Neural cell (in vitro differentiated cells): Measurements from ENCODE around the gene MPL. TPM values are rescaled to one million over a fixed set of nuclear protein-coding genes. Genes with fewer than 3 reads are reported as not detected.

Source experiments
- H2AFZ ChIP-seq: fragments of 200-600, 300-800 bp; sonication (generic), shearing (Covaris generic); 2 replicates; pipeline ENCODE4 v1.6.0; 2014; ENCODE audit warnings: low read depth, mild to moderate bottlenecking, antibody characterized with exemption, low read length, moderate library complexity
- H3F3A ChIP-seq: fragments of 200-600 bp; shearing (Covaris generic); 2 replicates; pipeline ENCODE4 v1.6.1; 2016; ENCODE audit warnings: mild to moderate bottlenecking, moderate library complexity, mixed read lengths, antibody characterized with exemption, low read length; ENCODE audit not compliant: insufficient read depth, poor library complexity, severe bottlenecking
- H3K27ac ChIP-seq: fragments of 200-600, 300-800 bp; sonication (generic), shearing (Covaris generic); 2 replicates; pipeline ENCODE4 v1.5.1; 2014; ENCODE audit warnings: mild to moderate bottlenecking, low read length, moderate library complexity
- H3K27me3 ChIP-seq: fragments of 300-800, 200-600 bp; sonication (generic), shearing (Covaris generic); 2 replicates; pipeline ENCODE4 v1.6.0; 2014; ENCODE audit warnings: mild to moderate bottlenecking, low read depth, low read length, moderate library complexity; ENCODE audit not compliant: insufficient read depth
- H3K36me3 ChIP-seq: fragments of 300-800, 200-600 bp; sonication (generic), shearing (Covaris generic); 2 replicates; pipeline ENCODE4 v1.5.1; 2014; ENCODE audit warnings: mild to moderate bottlenecking, antibody characterized with exemption, low read length, moderate library complexity; ENCODE audit not compliant: insufficient read depth
- H3K4me2 ChIP-seq: fragments of 300-800, 200-600 bp; sonication (generic), shearing (Covaris generic); 2 replicates; pipeline ENCODE4 v1.6.0; 2014; ENCODE audit warnings: mild to moderate bottlenecking, low read length
- H3K4me3 ChIP-seq: fragments of 300-800, 200-600 bp; sonication (generic), shearing (Covaris generic); 2 replicates; pipeline ENCODE4 v1.5.1; 2014; ENCODE audit warnings: mild to moderate bottlenecking, low read length, moderate library complexity
- H3K79me2 ChIP-seq: fragments of 200-600 bp; shearing (Covaris generic); replicated peaks from 2 replicates; pipeline ENCODE4 v1.6.0; 2014; ENCODE audit warnings: mild to moderate bottlenecking, low read length, moderate library complexity; ENCODE audit not compliant: insufficient read depth
- H3K9ac ChIP-seq: fragments of 300-800, 200-600 bp; sonication (generic), shearing (Covaris generic); 2 replicates; pipeline ENCODE4 v1.6.1; 2016; ENCODE audit warnings: mild to moderate bottlenecking, low read length, mixed read lengths
- H3K9me2 ChIP-seq: fragments of 200-600 bp; shearing (Covaris generic); 2 replicates; pipeline ENCODE4 v1.6.1; 2016; ENCODE audit warnings: mild to moderate bottlenecking, low read length, mixed read lengths; ENCODE audit not compliant: insufficient read depth
- H3K9me3 ChIP-seq: fragments of 200-600, 300-800 bp; sonication (generic), shearing (Covaris generic); 2 replicates; pipeline ENCODE4 v1.6.1; 2016; ENCODE audit warnings: mild to moderate bottlenecking, mixed run types, low read length, moderate library complexity, mixed read lengths
- H4K20me1 ChIP-seq: fragments of 200-600 bp; shearing (Covaris generic); 2 replicates; pipeline ENCODE4 v1.6.1; 2016; ENCODE audit warnings: mild to moderate bottlenecking, mixed run types; ENCODE audit not compliant: insufficient read depth
- CTCF ChIP-seq: fragments of 450-650 bp; IDR thresholded peaks from 2 replicates; pipeline ENCODE4 v1.5.1; 2014; ENCODE audit warnings: antibody characterized with exemption, mild to moderate bottlenecking, moderate library complexity; ENCODE audit not compliant: poor library complexity, severe bottlenecking
- EP300 ChIP-seq: fragments of 450-650 bp; conservative IDR thresholded peaks from 2 replicates; pipeline ENCODE4 v1.6.1; 2014; ENCODE audit warnings: antibody characterized with exemption, mild to moderate bottlenecking, moderate library complexity; ENCODE audit not compliant: poor library complexity, severe bottlenecking
- EZH2 ChIP-seq: fragments of 200-600, 300-800 bp; shearing (Covaris generic), sonication (generic); IDR thresholded peaks from 2 replicates; pipeline ENCODE4 v1.6.1; 2014; ENCODE audit warnings: antibody characterized with exemption, low read length, borderline replicate concordance, mild to moderate bottlenecking; ENCODE audit not compliant: insufficient read depth, poor library complexity, severe bottlenecking
- MXI1 ChIP-seq: fragments of 450-650 bp; conservative IDR thresholded peaks from 2 replicates; pipeline ENCODE4 v1.6.1; 2014; ENCODE audit warnings: antibody characterized with exemption, mild to moderate bottlenecking; ENCODE audit not compliant: poor library complexity, severe bottlenecking
- POLR2AphosphoS5 ChIP-seq: IDR thresholded peaks from 2 replicates; pipeline ENCODE4 v1.6.1; 2012
- RAD21 ChIP-seq: fragments of 450-650 bp; conservative IDR thresholded peaks from 2 replicates; pipeline ENCODE4 v1.6.1; 2014; ENCODE audit warnings: antibody characterized with exemption, mild to moderate bottlenecking, moderate library complexity
- REST ChIP-seq: IDR thresholded peaks from 2 replicates; pipeline ENCODE4 v1.6.1; 2012; ENCODE audit warnings: borderline replicate concordance
- SMC3 ChIP-seq: fragments of 450-650 bp; conservative IDR thresholded peaks from 2 replicates; pipeline ENCODE4 v1.6.1; 2014; ENCODE audit warnings: antibody characterized with exemption, mild to moderate bottlenecking, moderate library complexity; ENCODE audit not compliant: poor library complexity
- TAF1 ChIP-seq: IDR thresholded peaks from 2 replicates; pipeline ENCODE4 v1.6.1; 2012; ENCODE audit warnings: low read depth
- polyA plus RNA-seq: library from polyadenylated mRNA; depleted of rRNA; stranded (reverse); fragments of >200 nt; gene quantifications from 2 replicates; pipeline ENCODE4 v1.2.3, GENCODE V29; 2014

The MPL gene
- polyA plus RNA-seq, 1 donor from 2014 or later, result not detected

GRCh38 chr1:43395523-43395922 lies 57.9 kb downstream of the MPL start:
- H3K9ac ChIP-seq, result no peak overlapping the region
- H3K36me3 ChIP-seq, result no peaks in the 10 kb centered on the region
- no peak overlapping the region for H3K4me3 ChIP-seq
- no peak overlapping the region for H3K27ac ChIP-seq
- no peaks in the 10 kb centered on the region for H3F3A ChIP-seq
- peaks cover 12% of the 10 kb centered on the region for H3K79me2 ChIP-seq
- no peak overlapping the region for H2AFZ ChIP-seq
- H3K9me3 ChIP-seq, result no peaks in the 10 kb centered on the region
- H3K4me2 ChIP-seq, result no peak overlapping the region
- TF ChIP-seq MXI1 (no peak), POLR2AphosphoS5 (no peak), EZH2 (no peak), TAF1 (no peak), CTCF (no peak), EP300 (no peak), SMC3 (no peak)
- no peaks in the 10 kb centered on the region for H3K9me2 ChIP-seq
- H3K27me3 ChIP-seq, result no peaks in the 10 kb centered on the region
- H4K20me1 ChIP-seq, result no peaks in the 10 kb centered on the region

GRCh38 chr1:43396059-43396458 lies 58.4 kb downstream of the MPL start:
- H3K9me2 ChIP-seq, result no peaks in the 10 kb centered on the region
- no peak overlapping the region for H3K4me2 ChIP-seq
- H3K79me2 ChIP-seq, result peaks cover 7% of the 10 kb centered on the region
- TF ChIP-seq MXI1 (no peak), POLR2AphosphoS5 (no peak), EZH2 (no peak), REST (no peak), RAD21 (no peak), TAF1 (no peak), CTCF (no peak), EP300 (no peak), SMC3 (no peak)
- H3K36me3 ChIP-seq, result no peaks in the 10 kb centered on the region
- H3K27ac ChIP-seq, result no peak overlapping the region
- no peak overlapping the region for H2AFZ ChIP-seq
- no peaks in the 10 kb centered on the region for H3K27me3 ChIP-seq
- no peaks in the 10 kb centered on the region for H3F3A ChIP-seq
- H3K4me3 ChIP-seq, result no peak overlapping the region
- no peak overlapping the region for H3K9ac ChIP-seq
- H4K20me1 ChIP-seq, result no peaks in the 10 kb centered on the region
- H3K9me3 ChIP-seq, result no peaks in the 10 kb centered on the region
